AG10803 (cell line): ENCODE measurements around the gene SGCD.

Experiments
- DNase-seq: peaks from one replicate; pipeline ENCODE4 v3.0.0; 2010; ENCODE audit warnings: low read depth
- H3K4me3 ChIP-seq: 2 replicates; pipeline ENCODE4 v1.5.1; 2011; ENCODE audit warnings: mild to moderate bottlenecking, low read length, control low read depth
- CTCF ChIP-seq: conservative IDR thresholded peaks from 2 replicates; pipeline ENCODE4 v1.5.1; 2011; ENCODE audit warnings: mild to moderate bottlenecking, low read length, control low read depth, inconsistent platforms

Gene SGCD

GRCh38 chr5:156529892-156530291, 202.9 kb downstream of the SGCD start:
- DNase-seq: peak; percentile 87
- no peak overlapping the region for H3K4me3 ChIP-seq
- TF ChIP-seq CTCF: no peak

- peak; percentile 38 for DNase-seq
- no peak overlapping the region for H3K4me3 ChIP-seq
- TF ChIP-seq CTCF: no peak
These were observed 204.2 kb downstream of the SGCD start for GRCh38 chr5:156531199-156531598.

- TF ChIP-seq CTCF: no peak
- no peak overlapping the region for H3K4me3 ChIP-seq
- DNase-seq: no peak
These were observed 206.0 kb downstream of the SGCD start for GRCh38 chr5:156532921-156533320.

GRCh38 chr5:156534085-156534484, 207.1 kb downstream of the SGCD start:
- H3K4me3 ChIP-seq: no peak overlapping the region
- DNase-seq: peak; percentile 77
- no peak for TF ChIP-seq CTCF

GRCh38 chr5:156534906-156535485, 208.0 kb downstream of the SGCD start:
- peak; percentile 85 for DNase-seq
- no peak overlapping the region for H3K4me3 ChIP-seq
- no peak for TF ChIP-seq CTCF

GRCh38 chr5:156540491-156540890, 213.5 kb downstream of the SGCD start:
- TF ChIP-seq CTCF: no peak
- peak; percentile 31 for DNase-seq
- no peak overlapping the region for H3K4me3 ChIP-seq

- no peak overlapping the region for H3K4me3 ChIP-seq
- no peak for TF ChIP-seq CTCF
These were observed 214.6 kb downstream of the SGCD start for GRCh38 chr5:156541582-156541981.

More at GRCh38 chr5:156541582-156541981, 214.6 kb downstream of the SGCD start:
- DNase-seq: no peak
